Renal cortex interstitium (tissue), 11 donors: ENCODE results near the gene ATP6V0C. TPM values are rescaled to one million over a fixed set of nuclear protein-coding genes. Genes with fewer than 3 reads are reported as not detected.
"Not testable (repeated sequence)": the region's sequence is repeated elsewhere in the genome, so short reads cannot be mapped to it uniquely, and the experiment has no call there.

ENCODE experiments used
- DNase-seq, 11 donors: peaks; one replicate each; pipeline ENCODE4 v3.0.0-alpha.2; 2013; ENCODE audit warnings: low read depth in 9 of 11, low spot score in 4 of 11; ENCODE audit errors: extremely low read depth in 1 of 11
- polyA plus RNA-seq, 3 donors: library from polyadenylated mRNA; unstranded; fragments of 120-200 nt; gene quantifications; one replicate each; pipeline ENCODE4 v1.2.1, GENCODE V29; 2013; ENCODE audit not compliant: insufficient read length in 3 of 3

The ATP6V0C gene
- polyA plus RNA-seq, 3 donors = 158 to 278 (median 243) TPM

- DNase-seq = not testable (repeated sequence)
Observed at GRCh38 chr16:2554709-2555425, 41.1 kb downstream of the ATP6V0C start.

- not testable (repeated sequence) for DNase-seq
Observed at GRCh38 chr16:2557150-2557549, 43.4 kb downstream of the ATP6V0C start.

- DNase-seq = not testable (repeated sequence)
Observed at GRCh38 chr16:2560131-2560797, 46.5 kb downstream of the ATP6V0C start.

- DNase-seq = not testable (repeated sequence)
Observed at GRCh38 chr16:2560798-2561133, 47.0 kb downstream of the ATP6V0C start.

- not testable (repeated sequence) for DNase-seq
Observed at GRCh38 chr16:2567506-2567905, 53.8 kb downstream of the ATP6V0C start.

- not testable (repeated sequence) for DNase-seq
Observed at GRCh38 chr16:2568573-2568972, 54.8 kb downstream of the ATP6V0C start.

Other genes starting within 250 kb of the ATP6V0C start
- 100 to 1,000 TPM; 194 to 231 (median 219) TPM for gene RNPS1, start 245.8 kb upstream of the ATP6V0C start, polyA plus RNA-seq
- gene ABCA3, start 173.2 kb upstream of the ATP6V0C start, polyA plus RNA-seq = 1 to 10 TPM; 5.2 to 6.9 (median 6.3) TPM
- gene CCNF, start 84.5 kb upstream of the ATP6V0C start, polyA plus RNA-seq = 10 to 100 TPM in 2 of 3 donors, 1 to 10 TPM in 1; 9.5 to 14.0 (median 11.9) TPM
- gene TEDC2, start 53.8 kb upstream of the ATP6V0C start, polyA plus RNA-seq = 10 to 100 TPM in 2 of 3 donors, 1 to 10 TPM in 1; 8.5 to 14.2 (median 11.8) TPM
- gene NTN3, start 42.7 kb upstream of the ATP6V0C start, polyA plus RNA-seq = 1 to 10 TPM; 1.8 to 4.4 (median 3.5) TPM
- gene TBC1D24, start 38.8 kb upstream of the ATP6V0C start, polyA plus RNA-seq = 10 to 100 TPM; 15.2 to 19.6 (median 19.0) TPM
- 10 to 100 TPM; 22.4 to 41.6 (median 33.2) TPM for gene AMDHD2, start 6.4 kb downstream of the ATP6V0C start, polyA plus RNA-seq
- gene CEMP1, start 17.5 kb downstream of the ATP6V0C start, polyA plus RNA-seq = 1 to 10 TPM; 1.8 to 4.9 (median 4.1) TPM
- gene PDPK1, start 24.1 kb downstream of the ATP6V0C start, polyA plus RNA-seq = 10 to 100 TPM; 48.9 to 60.3 (median 53.9) TPM
- gene KCTD5, start 168.6 kb downstream of the ATP6V0C start, polyA plus RNA-seq = 10 to 100 TPM; 21.2 to 26.0 (median 22.6) TPM
- gene PRSS27, start 206.3 kb downstream of the ATP6V0C start, polyA plus RNA-seq = 1 to 10 TPM; 1.5 to 2.0 (median 1.8) TPM
- gene SRRM2, start 238.7 kb downstream of the ATP6V0C start, polyA plus RNA-seq = 100 to 1,000 TPM; 619 to 902 (median 689) TPM